ENCODE measurements around the gene SCML1. TPM values are rescaled to one million over a fixed set of nuclear protein-coding genes. Genes with fewer than 3 reads are reported as not detected.

SCML1 gene
- total and polyA plus RNA-seq, 9 of the 15 experiments (the other 6 are each of a cell fraction or from before 2014, with no cell fraction given), result 0.01 to 0.04 (median 0.04) TPM; not detected in 6

GRCh38 chrX:17788439-17788838, 51.1 kb downstream of the SCML1 start:
- no peak overlapping the region for H3K9ac ChIP-seq (ENCODE audit: insufficient read depth in 1 of 2, low read depth in 2 of 2, low read length in 2 of 2)
- FAIRE-seq (peak; percentile 15), DNase-seq (ENCODE audit: extremely low read depth in 1 of 4, low spot score in 3 of 4) (peak; percentile 52 to 74 (median 70)), ATAC-seq (peak; percentile 90)
- 0% methylated on average over 4 of the region's 4 CpGs for WGBS (ENCODE audit: insufficient coverage, low coverage, missing lambda C conversion rate)
- H3K27me3 ChIP-seq (ENCODE audit: control insufficient read depth in 2 of 2, insufficient read depth in 2 of 2, low read length in 2 of 2), result no peaks in the 10 kb centered on the region
- H3K36me3 ChIP-seq (ENCODE audit: control insufficient read depth, insufficient read depth, low read length), result no peaks in the 10 kb centered on the region
- intact Hi-C loops (cut with micrococcal nuclease), result no loop called here
- H3K27ac ChIP-seq (ENCODE audit: extremely low read depth, low read depth, low read length), result no peak overlapping the region
- CTCF ChIA-PET (ENCODE audit: low intra/inter-chr PET ratio), result no interaction called here
- H3K79me2 ChIP-seq (ENCODE audit: control insufficient read depth, insufficient read depth, low read length), result no peaks in the 10 kb centered on the region
- H3K4me1 ChIP-seq (replicated peaks in 1 of 2; ENCODE audit: control insufficient read depth in 2 of 2, insufficient read depth in 2 of 2, low read length in 2 of 2), result no peaks in the 10 kb centered on the region; a peak in 1 of 5 replicates
- BruUV-seq (replicated peaks), result no TSS peak
- H2AFZ ChIP-seq (ENCODE audit: low read depth, low read length), result no peak overlapping the region
- no peaks in the 10 kb centered on the region for H3K9me1 ChIP-seq (ENCODE audit: control insufficient read depth, insufficient read depth, low read length)
- no peak overlapping the region for H3K4me2 ChIP-seq (ENCODE audit: insufficient read depth, low read length)
- no peaks in the 10 kb centered on the region for H4K20me1 ChIP-seq (replicated peaks; ENCODE audit: control insufficient read depth, insufficient read depth, low read length)
- in situ Hi-C loops (cut with MboI), result no loop called here
- no peaks in the 10 kb centered on the region for H3K9me3 ChIP-seq (replicated peaks; ENCODE audit: control insufficient read depth, insufficient read depth, low read depth, low read length)
- POLR2A ChIA-PET, result interaction anchor here (1.5 kb wide), 1 partner anchor 10 kb away, joined by 5 read pairs; no protein-coding TSS in a partner anchor
- no peak overlapping the region for H3K4me3 ChIP-seq
- no peak for TF ChIP-seq TAL1 (IDR thresholded peaks at IDR 0.05)
- no peak for TF ChIP-seq MCM3 (IDR thresholded peaks at IDR 0.05)
- no peak for TF ChIP-seq SNRNP70 (optimal IDR thresholded peaks at IDR 0.05; ENCODE audit: low read depth, low read length)
- TF ChIP-seq SIN3B (IDR thresholded peaks at IDR 0.05; ENCODE audit: low read depth), result no peak
- TF ChIP-seq PRDM10 (IDR thresholded peaks at IDR 0.05; ENCODE audit: partially characterized antibody), result peak; percentile 27
- TF ChIP-seq CTCF (IDR thresholded peaks at IDR 0.05 in 2 of 3, conservative IDR thresholded peaks at IDR 0.05 in 1 of 3; ENCODE audit: insufficient read depth in 2 of 3, low read depth in 1 of 3, low read length in 3 of 3), result peak; percentile 61 to 79 (median 64)
- TF ChIP-seq ZBTB17 (CRISPR knock-in tag; IDR thresholded peaks at IDR 0.05), result no peak
- no peak for TF ChIP-seq PHTF2 (CRISPR knock-in tag; IDR thresholded peaks at IDR 0.05)
- TF ChIP-seq ZNF57 (CRISPR knock-in tag; IDR thresholded peaks at IDR 0.05), result no peak
- TF ChIP-seq TFAP4 (CRISPR knock-in tag; IDR thresholded peaks at IDR 0.05; ENCODE audit: borderline replicate concordance), result no peak
- TF ChIP-seq ZNF133 (CRISPR knock-in tag; IDR thresholded peaks at IDR 0.05), result no peak
- TF ChIP-seq SMC3 (conservative IDR thresholded peaks at IDR 0.05; ENCODE audit: insufficient read depth, low read depth, low read length), result peak; percentile 39; the same call in 1 of the 2 replicates
- TF ChIP-seq HNRNPLL (IDR thresholded peaks at IDR 0.05; ENCODE audit: low read depth, low read length, poor library complexity, severe bottlenecking), result no peak
- no peak for TF ChIP-seq CREB5 (CRISPR knock-in tag; IDR thresholded peaks at IDR 0.05)
- no peak for TF ChIP-seq TBL1XR1 (IDR thresholded peaks at IDR 0.05; ENCODE audit: low read length in 2 of 2)
- TF ChIP-seq TCF7L2 (IDR thresholded peaks at IDR 0.05; ENCODE audit: low read depth, low read length), result no peak

Data from K562 (cell line).